22Rv1 (cell line): ENCODE data around the gene PLAC1.

Experiments
- H3K27ac ChIP-seq: fragments of 450-650 bp; 2 replicates; pipeline ENCODE4 v1.5.1; 2017
- CTCF ChIP-seq: fragments of 450-650 bp; IDR thresholded peaks from 2 replicates; pipeline ENCODE4 v1.5.1; 2017; ENCODE audit warnings: mild to moderate bottlenecking
- ZFX ChIP-seq: fragments of 450-650 bp; IDR thresholded peaks from 2 replicates; pipeline ENCODE4 v1.6.1; 2017; ENCODE audit warnings: antibody characterized with exemption, borderline replicate concordance

Gene PLAC1

GRCh38 chrX:134591502-134591901, 66.8 kb downstream of the PLAC1 start:
- TF ChIP-seq CTCF (no peak), ZFX (no peak)
- H3K27ac ChIP-seq, result no peak overlapping the region

GRCh38 chrX:134588806-134589205, 69.5 kb downstream of the PLAC1 start:
- TF ChIP-seq ZFX (no peak), CTCF (no peak)

DNA sequence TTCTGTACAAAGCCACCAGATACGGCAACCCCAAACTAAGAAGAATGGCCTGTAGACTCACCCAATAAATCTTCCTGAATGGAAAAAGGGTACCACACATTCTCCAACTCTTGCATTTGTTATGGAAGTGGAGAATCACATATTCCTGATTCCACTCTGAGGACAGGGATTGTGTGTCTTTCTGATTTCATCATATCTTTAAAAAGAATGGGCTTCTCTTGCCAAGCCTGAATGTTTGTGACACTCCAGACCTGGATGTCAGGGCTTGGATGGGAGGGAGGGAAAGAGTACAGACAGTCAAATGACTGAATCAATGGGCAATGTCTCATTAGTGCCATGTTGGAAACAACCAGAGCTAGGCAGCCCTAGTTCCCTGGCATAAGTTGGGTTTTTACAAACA, 77.4 kb downstream of the PLAC1 start:
- TF ChIP-seq ZFX (no peak), CTCF (no peak)

More at GRCh38 chrX:134588806-134589205, 69.5 kb downstream of the PLAC1 start:
- no peak overlapping the region for H3K27ac ChIP-seq

DNA sequence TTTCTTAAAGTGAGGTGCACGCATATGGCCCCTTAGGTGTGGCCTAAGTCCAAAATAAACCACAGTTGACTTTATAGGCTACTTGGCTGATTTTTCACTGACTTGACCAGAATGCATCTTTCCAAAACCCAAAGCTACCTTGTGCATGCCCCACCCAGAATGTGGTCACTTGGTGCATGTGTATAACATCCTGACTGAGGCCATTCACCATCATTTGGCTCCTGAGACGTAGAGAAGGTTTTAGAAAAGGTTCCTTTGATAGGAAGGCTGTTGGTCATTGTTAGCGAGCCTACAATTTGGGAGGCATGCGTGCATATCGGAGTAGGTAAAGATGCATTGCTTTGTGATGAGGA, 84.6 kb downstream of the PLAC1 start:
- no peak for TF ChIP-seq ZFX
- TF ChIP-seq CTCF, result no peak
- no peak overlapping the region for H3K27ac ChIP-seq

More for the DNA sequence above, 77.4 kb downstream of the PLAC1 start:
- H3K27ac ChIP-seq, result no peak overlapping the region

GRCh38 chrX:134572816-134573682, 85.2 kb downstream of the PLAC1 start:
- no peak overlapping the region for H3K27ac ChIP-seq
- TF ChIP-seq CTCF, result no peak
- TF ChIP-seq ZFX, result no peak

DNA sequence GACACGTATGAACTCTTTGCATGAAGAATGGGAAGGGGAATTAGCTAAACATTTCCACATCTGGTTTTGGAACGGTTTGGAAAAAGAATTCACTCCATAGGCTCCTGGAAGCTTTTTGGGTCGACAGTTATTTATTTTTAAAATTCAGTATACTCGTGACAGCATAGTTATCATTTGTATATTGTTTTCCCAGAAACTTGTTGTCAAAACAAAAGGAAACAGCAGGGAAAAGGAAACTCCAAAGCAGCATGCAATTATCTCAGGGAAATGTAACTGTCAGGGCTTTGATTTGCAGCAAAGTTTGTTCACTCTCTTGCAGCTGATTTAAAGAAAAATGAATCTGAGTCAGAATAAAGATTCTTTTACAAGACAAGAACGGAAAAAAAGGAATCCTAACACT, 86.5 kb downstream of the PLAC1 start:
- no peak overlapping the region for H3K27ac ChIP-seq
- TF ChIP-seq CTCF, result no peak

DNA sequence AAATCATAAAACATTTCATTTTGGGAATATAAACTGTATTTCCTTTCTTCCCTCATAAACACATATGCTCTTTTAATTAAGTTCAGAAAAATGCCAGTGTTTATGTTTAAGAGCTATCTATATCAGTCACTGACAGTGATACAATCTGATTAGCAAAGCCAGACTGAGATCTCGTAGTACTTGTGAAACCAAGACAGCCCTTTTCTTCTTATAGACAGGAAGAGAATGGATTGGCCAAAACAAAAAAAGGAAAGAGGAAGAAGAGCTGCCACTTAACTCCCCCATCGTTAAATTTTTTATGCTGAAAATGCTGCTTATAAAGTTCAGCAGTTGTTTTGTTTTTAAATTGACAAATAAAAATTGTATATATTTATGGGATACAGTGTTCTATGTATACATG, 87.4 kb downstream of the PLAC1 start:
- no peak overlapping the region for H3K27ac ChIP-seq
- no peak for TF ChIP-seq CTCF
- TF ChIP-seq ZFX, result no peak
